H9 (cell line): ENCODE results near the gene TSPAN18. TPM values are rescaled to one million over a fixed set of nuclear protein-coding genes. Genes with fewer than 3 reads are reported as not detected.

ENCODE experiments used
- DNase-seq: peaks from one replicate; pipeline ENCODE4 v3.0.0-alpha.2; 2017
- H2AFZ ChIP-seq: one replicate; pipeline ENCODE4 v1.6.1; 2013; ENCODE audit warnings: mild to moderate bottlenecking, low read length, control low read depth, moderate library complexity
- H2AK5ac ChIP-seq: 2 replicates; pipeline ENCODE4 v1.6.1; 2013; ENCODE audit warnings: low read length, control low read depth, mixed read lengths; ENCODE audit not compliant: insufficient read length
- H2BK120ac ChIP-seq: one replicate; pipeline ENCODE4 v1.6.1; 2013; ENCODE audit warnings: low read depth, mild to moderate bottlenecking, low read length, control low read depth, inconsistent platforms; ENCODE audit not compliant: poor library complexity, severe bottlenecking
- H2BK12ac ChIP-seq: 2 replicates; pipeline ENCODE4 v1.6.1; 2013; ENCODE audit warnings: low read length, control low read depth, mixed read lengths, low read depth; ENCODE audit not compliant: insufficient read length
- H2BK15ac ChIP-seq: 2 replicates; pipeline ENCODE4 v1.6.1; 2013; ENCODE audit warnings: low read depth, low read length, control low read depth
- H2BK20ac ChIP-seq: one replicate; pipeline ENCODE4 v1.6.1; 2013; ENCODE audit warnings: low read depth, mild to moderate bottlenecking, low read length, control low read depth, inconsistent platforms; ENCODE audit not compliant: poor library complexity, severe bottlenecking
- H2BK5ac ChIP-seq: 2 replicates; pipeline ENCODE4 v1.6.1; 2013; ENCODE audit warnings: low read length, control low read depth, mixed read lengths; ENCODE audit not compliant: insufficient read length
- H3K14ac ChIP-seq: 2 replicates; pipeline ENCODE4 v1.6.1; 2013; ENCODE audit warnings: low read length, control low read depth; ENCODE audit not compliant: insufficient read depth
- H3K18ac ChIP-seq: 2 replicates; pipeline ENCODE4 v1.6.1; 2013; ENCODE audit warnings: low read depth, mild to moderate bottlenecking, mixed read lengths, low read length, control low read depth; ENCODE audit not compliant: insufficient read length
- H3K23ac ChIP-seq: 2 replicates; pipeline ENCODE4 v1.6.1; 2013; ENCODE audit warnings: low read length, control low read depth, mixed read lengths, low read depth; ENCODE audit not compliant: insufficient read length
- H3K23me2 ChIP-seq: 2 replicates; pipeline ENCODE4 v1.6.1; 2013; ENCODE audit warnings: low read depth, mild to moderate bottlenecking, mixed read lengths, low read length, control low read depth; ENCODE audit not compliant: insufficient read length, poor library complexity, severe bottlenecking
- H3K27ac ChIP-seq: 2 replicates; pipeline ENCODE4 v1.5.1; 2013; ENCODE audit warnings: low read length, control low read depth, mixed read lengths, low read depth; ENCODE audit not compliant: insufficient read length
- H3K27me3 ChIP-seq: 2 replicates; pipeline ENCODE4 v1.6.1; 2013; ENCODE audit warnings: low read length, control low read depth, inconsistent platforms; ENCODE audit not compliant: insufficient read depth
- H3K4ac ChIP-seq: 2 replicates; pipeline ENCODE4 v1.6.1; 2013; ENCODE audit warnings: low read depth, mild to moderate bottlenecking, control low read depth, inconsistent platforms, low read length, moderate library complexity
- H3K4me1 ChIP-seq: 2 replicates; pipeline ENCODE4 v1.6.1; 2013; ENCODE audit warnings: low read length, control low read depth, inconsistent platforms; ENCODE audit not compliant: insufficient read depth
- H3K4me2 ChIP-seq: 2 replicates; pipeline ENCODE4 v1.6.1; 2013; ENCODE audit warnings: low read length, control low read depth, mixed read lengths; ENCODE audit not compliant: insufficient read length, insufficient read depth
- H3K56ac ChIP-seq: 2 replicates; pipeline ENCODE4 v1.6.1; 2013; ENCODE audit warnings: low read depth, mild to moderate bottlenecking, mixed read lengths, low read length, control low read depth; ENCODE audit not compliant: insufficient read length
- H3K79me1 ChIP-seq: 2 replicates; pipeline ENCODE4 v1.6.1; 2013; ENCODE audit warnings: low read depth, mild to moderate bottlenecking, moderate library complexity, low read length, control low read depth, inconsistent platforms; ENCODE audit not compliant: insufficient read depth, poor library complexity, severe bottlenecking
- H3K79me2 ChIP-seq: 2 replicates; pipeline ENCODE4 v1.6.1; 2013; ENCODE audit warnings: low read length, control low read depth, inconsistent platforms; ENCODE audit not compliant: insufficient read depth
- H3K9ac ChIP-seq: 2 replicates; pipeline ENCODE4 v1.6.1; 2013; ENCODE audit warnings: low read length, control low read depth, mixed read lengths; ENCODE audit not compliant: insufficient read length; ENCODE audit errors: extremely low read depth
- H3K9me3 ChIP-seq: one replicate; pipeline ENCODE4 v1.6.1; 2013; ENCODE audit warnings: low read depth, low read length, inconsistent platforms; ENCODE audit not compliant: control insufficient read depth
- H3T11ph ChIP-seq: one replicate; pipeline ENCODE4 v1.6.1; 2013; ENCODE audit warnings: mild to moderate bottlenecking, low read length, control low read depth, inconsistent platforms
- H4K20me1 ChIP-seq: one replicate; pipeline ENCODE4 v1.6.1; 2013; ENCODE audit not compliant: control insufficient read depth, insufficient read length, insufficient read depth
- H4K5ac ChIP-seq: 2 replicates; pipeline ENCODE4 v1.6.1; 2013; ENCODE audit warnings: low read depth, mild to moderate bottlenecking, mixed read lengths, low read length, control low read depth; ENCODE audit not compliant: insufficient read length
- H4K8ac ChIP-seq: replicated peaks from 2 replicates; pipeline ENCODE4 v1.6.1; 2013; ENCODE audit warnings: low read length, control low read depth, mixed read lengths, low read depth; ENCODE audit not compliant: insufficient read length
- H4K91ac ChIP-seq: 2 replicates; pipeline ENCODE4 v1.6.1; 2013; ENCODE audit warnings: low read depth, mild to moderate bottlenecking, moderate library complexity, mixed read lengths, low read length, control low read depth; ENCODE audit not compliant: insufficient read length
- H3K27ac Mint-ChIP-seq, 3 experiments: 2 replicates in 2 of 3; 3 replicates in 1 of 3; pipeline ENCODE4 v1.8.0; 2020 to 2021; ENCODE audit warnings: mixed read lengths in 3 of 3, mild to moderate bottlenecking in 1 of 3, moderate library complexity in 1 of 3
- H3K27me3 Mint-ChIP-seq: 2 replicates; pipeline ENCODE4 v1.8.0; 2021; ENCODE audit warnings: low read depth, mild to moderate bottlenecking, moderate library complexity, mixed read lengths
- H3K36me3 Mint-ChIP-seq, 3 experiments: 2 replicates in 2 of 3; 3 replicates in 1 of 3; pipeline ENCODE4 v1.8.0; 2020 to 2021; ENCODE audit warnings: low read depth in 3 of 3, mixed read lengths in 3 of 3; ENCODE audit not compliant: insufficient read depth in 1 of 3
- H3K4me1 Mint-ChIP-seq, 2 experiments: 2 replicates each; pipeline ENCODE4 v1.8.0; 2020; ENCODE audit warnings: mixed read lengths in 2 of 2
- H3K4me3 Mint-ChIP-seq, 2 experiments: 2 replicates in 1 of 2; 3 replicates in 1 of 2; pipeline ENCODE4 v1.8.0; 2020 to 2021; ENCODE audit warnings: mild to moderate bottlenecking in 2 of 2, mixed read lengths in 2 of 2, moderate library complexity in 1 of 2
- H3K9me3 Mint-ChIP-seq, 2 experiments: 2 replicates in 1 of 2; 3 replicates in 1 of 2; pipeline ENCODE4 v1.8.0; 2020; ENCODE audit warnings: mild to moderate bottlenecking in 2 of 2, mixed read lengths in 2 of 2, moderate library complexity in 1 of 2
- CTCF ChIP-seq: fragments of 200-600 bp; sonication (generic); conservative IDR thresholded peaks from 3 replicates; pipeline ENCODE4 v1.8.0; 2021; ENCODE audit warnings: antibody characterized with exemption, mild to moderate bottlenecking
- WGBS: extraction: QIAGEN DNeasy Blood & Tissue Kit; methylation state at CpG from one replicate; pipeline ENCODE4 v1.1.7; 2013; ENCODE audit warnings: missing lambda C conversion rate, low lambda C conversion rate, mixed read lengths; ENCODE audit not compliant: insufficient read length; ENCODE audit errors: extremely low coverage; 5-methylcytosine and 5-hydroxymethylcytosine counted together
- total RNA-seq: library from RNA; stranded (reverse); gene quantifications from 2 replicates; pipeline ENCODE4 v1.2.1, GENCODE V29; 2021

The TSPAN18 gene
- total RNA-seq, 1 experiment from 2014 or later, result 25.3 TPM

- no peak overlapping the region for H2AFZ ChIP-seq
- no peak overlapping the region for H3K27ac ChIP-seq
- no peak for DNase-seq
- H3K79me1 ChIP-seq, result no peaks in the 10 kb centered on the region
- Mint-ChIP-seq H3K27me3 (peaks cover 1% of the 10 kb centered on the region; the same call in 1 of the 2 replicates), H3K4me1 (peaks cover 44 to 58% of the 10 kb centered on the region in 2 experiments), H3K4me3 (no peak overlapping the region), H3K9me3 (no peaks in the 10 kb centered on the region; a peak in 1 of 5 replicates), H3K27ac (no peak overlapping the region; a peak in 1 of 7 replicates), H3K36me3 (no peaks in the 10 kb centered on the region)
- H3K23me2 ChIP-seq, result no peaks in the 10 kb centered on the region
- no peak overlapping the region for H2AK5ac ChIP-seq
- no peak overlapping the region for H3K56ac ChIP-seq
- no peak overlapping the region for H2BK20ac ChIP-seq
- no peak overlapping the region for H2BK120ac ChIP-seq
- peaks cover 8% of the 10 kb centered on the region; the same call in 1 of the 2 replicates for H3K4me1 ChIP-seq
- WGBS, result no CpG with 5 or more reads among the region's 14 CpGs
- no peak for TF ChIP-seq CTCF
- H4K91ac ChIP-seq, result no peak overlapping the region
- H3K9me3 ChIP-seq, result no peaks in the 10 kb centered on the region
- no peak overlapping the region for H3K4ac ChIP-seq
- no peaks in the 10 kb centered on the region for H4K20me1 ChIP-seq
- no peak overlapping the region for H3T11ph ChIP-seq
- no peak overlapping the region for H3K9ac ChIP-seq
- no peaks in the 10 kb centered on the region for H3K79me2 ChIP-seq
- no peak overlapping the region for H3K23ac ChIP-seq
- no peak overlapping the region for H3K4me2 ChIP-seq
- no peak overlapping the region for H4K8ac ChIP-seq
- H3K27me3 ChIP-seq, result no peaks in the 10 kb centered on the region
- no peak overlapping the region for H2BK12ac ChIP-seq
- H4K5ac ChIP-seq, result no peak overlapping the region
- H3K14ac ChIP-seq, result no peak overlapping the region
- H2BK5ac ChIP-seq, result no peak overlapping the region
- no peak overlapping the region for H3K18ac ChIP-seq
- H2BK15ac ChIP-seq, result no peak overlapping the region
These were observed 182.8 kb downstream of the TSPAN18 start for GRCh38 chr11:44909557-44909956.
